Cardiac fibroblast (primary cell): Measurements from ENCODE around the gene CXADR.

Experiments used
- DNase-seq, 2 donors: peaks; one replicate each; pipeline versions ENCODE4 v3.0.0 to v3.0.0-alpha.2; 2010; ENCODE audit warnings: low read depth in 2 of 2
- H3K4me3 ChIP-seq, 2 donors: replicated peaks in 1 of 2; 1 replicate in 1 of 2; 2 replicates in 1 of 2; pipeline ENCODE4 v1.5.1; 2011; ENCODE audit warnings: low read depth in 2 of 2, low read length in 2 of 2, mild to moderate bottlenecking in 2 of 2, moderate library complexity in 1 of 2
- CTCF ChIP-seq: IDR thresholded peaks from one replicate; pipeline ENCODE4 v1.5.1; 2011; ENCODE audit warnings: low read depth, mild to moderate bottlenecking, low read length, inconsistent platforms

Gene CXADR

GRCh38 chr21:17529648-17530047 is 16.8 kb downstream of the CXADR start:
- no peak for TF ChIP-seq CTCF
- no peak for DNase-seq
- no peak overlapping the region for H3K4me3 ChIP-seq

DNA sequence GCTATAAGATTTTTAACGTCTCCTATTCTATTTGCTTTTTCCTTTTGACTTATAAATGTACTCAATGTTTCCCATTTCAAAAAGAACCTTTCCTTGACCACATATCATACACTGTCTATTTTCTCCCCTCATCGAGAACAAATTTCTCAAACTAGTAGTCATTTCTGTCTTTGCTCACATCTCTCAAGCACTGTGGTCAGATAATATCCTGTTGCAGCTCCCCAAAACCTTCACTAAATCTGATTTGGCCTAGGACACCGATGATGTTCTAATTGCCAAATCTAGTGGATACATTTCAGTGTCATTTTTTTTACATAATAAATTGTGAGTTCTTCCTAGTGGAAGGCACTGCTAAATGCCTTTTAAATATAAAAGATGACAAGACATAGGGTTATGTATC is 19.4 kb downstream of the CXADR start:
- DNase-seq, result no peak
- no peak overlapping the region for H3K4me3 ChIP-seq
- TF ChIP-seq CTCF, result no peak

DNA sequence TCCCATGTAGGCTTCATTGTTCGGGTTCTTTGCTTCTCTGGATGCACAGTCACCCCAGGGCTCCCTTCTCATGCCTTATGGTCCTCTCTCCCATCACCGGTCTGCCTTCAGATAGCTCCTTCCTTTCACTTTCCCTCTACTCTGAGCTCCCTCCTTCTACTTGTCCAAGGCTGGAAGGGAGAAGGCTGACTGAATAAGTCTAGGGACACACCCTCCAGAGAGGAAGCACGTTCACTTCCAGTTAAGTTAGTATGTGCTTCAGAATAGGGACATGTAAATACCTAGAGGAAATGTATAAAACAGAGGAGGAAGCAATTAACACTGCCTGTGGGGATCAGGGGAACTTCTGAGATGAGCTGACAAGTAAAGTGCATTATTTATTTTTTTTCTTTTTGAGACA is 23.5 kb downstream of the CXADR start:
- no peak overlapping the region for H3K4me3 ChIP-seq
- DNase-seq, result no peak
- TF ChIP-seq CTCF, result no peak

GRCh38 chr21:17537299-17537698 is 24.5 kb downstream of the CXADR start:
- H3K4me3 ChIP-seq, result no peak overlapping the region
- DNase-seq, result peak; percentile 14

GRCh38 chr21:17538576-17538975 is 25.7 kb downstream of the CXADR start:
- no peak for DNase-seq
- no peak for TF ChIP-seq CTCF
- H3K4me3 ChIP-seq, result no peak overlapping the region

More at GRCh38 chr21:17537299-17537698, 24.5 kb downstream of the CXADR start:
- TF ChIP-seq CTCF, result no peak

- DNase-seq, result no peak
- no peak for TF ChIP-seq CTCF
- no peak overlapping the region for H3K4me3 ChIP-seq
Observed at GRCh38 chr21:17539323-17539722, 26.5 kb downstream of the CXADR start.

- no peak overlapping the region for H3K4me3 ChIP-seq
- no peak for TF ChIP-seq CTCF
- no peak for DNase-seq
Observed at GRCh38 chr21:17539743-17540341, 27.0 kb downstream of the CXADR start.
